Brain microvascular endothelial cell (primary cell): ENCODE measurements around the gene ROM1.
A peak's percentile ranks its signal among the peaks of the same experiment; 100 is the strongest.

Experiments
- DNase-seq: peaks from one replicate; pipeline ENCODE4 v3.0.0-alpha.2; 2020
- H3K27ac ChIP-seq: fragments of 250-450 bp; sonication (Bioruptor Pico); 2 replicates; pipeline ENCODE4 v1.5.1; 2020; ENCODE audit warnings: mild to moderate bottlenecking, moderate library complexity
- H3K27me3 ChIP-seq: fragments of 250-450 bp; sonication (Bioruptor Pico); replicated peaks from 2 replicates; pipeline ENCODE4 v1.5.1; 2020; ENCODE audit warnings: mild to moderate bottlenecking
- H3K36me3 ChIP-seq: fragments of 250-450 bp; sonication (Bioruptor Pico); replicated peaks from 2 replicates; pipeline ENCODE4 v1.5.1; 2020; ENCODE audit warnings: mild to moderate bottlenecking
- H3K4me3 ChIP-seq: 2 replicates; pipeline ENCODE4 v1.5.1; 2011; ENCODE audit warnings: low read depth, mild to moderate bottlenecking, control low read depth, low read length, moderate library complexity
- in situ Hi-C: cut with HindIII; loops from 2 replicates; pipeline ENCODE4 v1.10.0; 2017; ENCODE audit warnings: low sequenced_read_pairs, low pct_ligation_motif_present
- TF ChIP-seq, protein P1 (sequence below): IDR thresholded peaks from 2 replicates; pipeline ENCODE4 v1.5.1; 2011; ENCODE audit warnings: low read depth, mild to moderate bottlenecking, moderate library complexity, low read length, control low read depth, inconsistent platforms; ENCODE audit errors: missing control alignments

ROM1 gene

DNA sequence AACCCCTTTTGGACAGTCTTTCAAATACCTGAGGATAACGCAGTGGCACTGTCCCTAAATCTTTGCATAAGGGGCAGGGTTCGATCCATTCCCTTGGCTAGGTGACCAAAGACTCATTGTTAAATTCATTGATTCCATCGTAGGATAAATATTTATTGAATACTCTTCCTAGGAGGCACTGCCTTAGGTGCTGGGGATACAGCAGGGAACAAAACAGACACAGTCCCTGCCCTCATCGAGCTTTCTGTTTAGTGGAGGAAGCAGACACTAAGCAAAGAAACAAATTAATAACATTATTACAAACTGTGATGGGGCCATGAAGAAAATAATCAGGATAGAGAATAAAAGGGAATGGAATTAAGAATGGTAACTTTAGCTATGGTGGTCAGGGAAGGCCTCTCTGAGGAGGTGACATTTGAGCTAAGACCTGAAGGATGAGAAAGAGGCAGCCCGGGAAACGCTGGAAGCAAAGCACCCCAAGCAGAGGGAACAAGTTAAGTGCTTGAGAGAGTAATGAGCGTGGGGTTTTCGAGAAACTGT, 8.0 kb downstream of the ROM1 start:
- no peak for DNase-seq
- Histone ChIP-seq H3K27ac (peak overlapping the region; percentile 40), H3K27me3 (no peaks in the 10 kb centered on the region), H3K36me3 (peaks cover 23% of the 10 kb centered on the region), H3K4me3 (peak overlapping the region; percentile 78)
- in situ Hi-C loops, result no loop called here
- TF ChIP-seq, protein P1, sequence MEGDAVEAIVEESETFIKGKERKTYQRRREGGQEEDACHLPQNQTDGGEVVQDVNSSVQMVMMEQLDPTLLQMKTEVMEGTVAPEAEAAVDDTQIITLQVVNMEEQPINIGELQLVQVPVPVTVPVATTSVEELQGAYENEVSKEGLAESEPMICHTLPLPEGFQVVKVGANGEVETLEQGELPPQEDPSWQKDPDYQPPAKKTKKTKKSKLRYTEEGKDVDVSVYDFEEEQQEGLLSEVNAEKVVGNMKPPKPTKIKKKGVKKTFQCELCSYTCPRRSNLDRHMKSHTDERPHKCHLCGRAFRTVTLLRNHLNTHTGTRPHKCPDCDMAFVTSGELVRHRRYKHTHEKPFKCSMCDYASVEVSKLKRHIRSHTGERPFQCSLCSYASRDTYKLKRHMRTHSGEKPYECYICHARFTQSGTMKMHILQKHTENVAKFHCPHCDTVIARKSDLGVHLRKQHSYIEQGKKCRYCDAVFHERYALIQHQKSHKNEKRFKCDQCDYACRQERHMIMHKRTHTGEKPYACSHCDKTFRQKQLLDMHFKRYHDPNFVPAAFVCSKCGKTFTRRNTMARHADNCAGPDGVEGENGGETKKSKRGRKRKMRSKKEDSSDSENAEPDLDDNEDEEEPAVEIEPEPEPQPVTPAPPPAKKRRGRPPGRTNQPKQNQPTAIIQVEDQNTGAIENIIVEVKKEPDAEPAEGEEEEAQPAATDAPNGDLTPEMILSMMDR, result no peak

DNA sequence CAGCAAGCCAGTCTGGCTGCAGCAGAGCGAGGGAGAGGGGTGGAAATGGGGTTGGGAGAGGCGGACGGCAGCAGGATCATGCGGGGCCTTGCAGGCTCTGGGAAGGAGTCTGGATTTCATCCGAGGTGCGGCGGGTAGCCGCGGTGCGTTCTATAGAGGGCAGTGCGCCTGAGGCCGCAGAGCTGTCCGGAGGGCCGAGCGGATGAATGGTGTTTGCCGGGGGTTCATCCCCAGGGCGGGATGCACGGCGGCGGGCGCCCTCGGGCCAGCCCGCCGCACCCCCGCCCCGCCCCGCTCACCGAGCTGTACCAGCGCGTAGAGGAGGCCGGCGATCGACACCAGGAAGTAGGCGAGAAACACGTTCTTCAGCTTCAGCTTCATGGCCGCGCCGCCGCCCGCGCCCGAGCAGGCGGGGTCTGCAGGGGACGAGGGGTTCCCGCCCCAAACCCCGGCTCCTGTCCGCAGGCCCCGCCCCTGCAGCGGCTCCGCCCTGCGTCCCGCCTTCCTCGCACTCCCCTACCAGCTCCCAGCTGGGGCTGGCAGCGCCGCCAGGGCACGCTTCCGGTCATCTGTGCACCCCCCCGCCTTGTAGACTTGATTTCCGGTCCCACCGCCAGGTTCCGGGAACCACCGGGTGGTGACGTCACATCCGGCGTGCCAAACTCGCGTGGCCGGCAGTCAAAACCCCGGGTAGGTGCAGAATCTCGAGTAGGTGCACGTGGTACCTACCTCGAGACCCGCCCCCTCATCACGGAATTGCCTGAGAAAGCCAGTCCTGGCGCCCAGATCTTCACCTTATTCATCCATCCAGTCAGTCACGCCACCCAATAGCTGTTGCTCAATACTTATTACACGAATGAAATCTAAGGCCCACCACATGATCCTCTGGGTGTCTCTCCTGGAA, 8.8 kb downstream of the ROM1 start, which contains the start of gene B3GAT3:
TSS of gene B3GAT3 (minus strand) at position 420 of the 904 bp plus-strand sequence. CDS start at position 381, 39 bp downstream.
- peak within 1 kb of the TSS; percentile 78 for H3K4me3 ChIP-seq
- in situ Hi-C loops, result no loop called here
- H3K27me3 ChIP-seq, result no peaks in the 10 kb centered on the region
- DNase-seq, result peak; percentile 96
- H3K36me3 ChIP-seq, result peaks cover 23% of the 10 kb centered on the region
- peak within 1 kb of the TSS; percentile 40 for H3K27ac ChIP-seq
- TF ChIP-seq, protein P1, result peak; percentile 18

DNA sequence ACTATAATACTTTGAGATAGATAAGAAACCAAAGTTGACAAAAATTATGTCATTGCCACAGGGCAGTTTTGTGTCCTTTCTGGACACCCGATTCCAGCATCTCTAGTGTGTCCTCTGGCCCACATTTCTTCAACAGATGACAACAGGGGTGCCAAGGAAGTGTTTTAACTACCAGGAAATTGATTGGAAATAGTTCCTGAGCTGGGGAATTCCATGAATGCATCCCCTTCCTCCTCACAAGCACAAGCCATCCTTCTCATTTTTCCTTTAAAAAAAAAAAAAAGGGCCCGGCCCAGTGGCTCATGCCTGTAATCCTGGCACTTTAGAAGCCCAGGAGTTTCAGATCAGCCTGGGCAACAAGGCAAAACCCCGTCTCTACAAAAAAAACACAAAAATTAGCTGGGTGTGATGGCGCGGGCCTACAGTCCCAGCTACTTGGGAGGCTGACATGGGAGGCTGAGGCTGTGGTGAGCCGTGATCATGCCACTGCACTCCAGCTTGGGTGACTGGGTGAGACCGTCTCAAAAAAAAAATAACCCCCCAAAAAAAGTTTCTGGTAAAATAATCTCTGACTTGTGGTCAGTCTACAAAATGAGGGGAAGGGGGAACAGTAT, 9.5 kb downstream of the ROM1 start:
- H3K27me3 ChIP-seq, result no peaks in the 10 kb centered on the region
- in situ Hi-C loops, result no loop called here
- TF ChIP-seq, protein P1, result no peak
- peak overlapping the region; percentile 40 for H3K27ac ChIP-seq
- no peak overlapping the region for H3K4me3 ChIP-seq
- DNase-seq, result no peak
- peaks cover 24% of the 10 kb centered on the region for H3K36me3 ChIP-seq

DNA sequence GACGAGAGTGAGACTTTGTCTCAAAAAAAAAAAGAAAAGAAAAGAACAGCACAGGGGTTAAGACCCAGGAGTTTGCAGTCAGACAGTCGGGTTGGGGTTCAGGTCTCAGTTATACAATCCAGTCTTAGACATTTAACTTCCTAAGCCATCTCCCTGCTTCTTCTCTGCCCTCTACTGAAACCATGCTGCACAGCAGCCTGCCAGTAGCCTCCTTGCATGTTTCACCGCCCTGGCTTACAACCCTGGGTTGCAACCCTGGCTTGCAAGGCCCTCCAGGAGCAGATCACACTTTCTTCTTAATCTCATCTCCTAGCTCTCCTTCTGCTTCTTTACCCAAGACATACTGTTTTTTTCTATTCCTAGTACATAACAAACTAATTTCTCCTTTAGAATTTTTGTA, 14.7 kb downstream of the ROM1 start:
- H3K36me3 ChIP-seq, result peaks cover 68% of the 10 kb centered on the region
- TF ChIP-seq, protein P1, result peak; percentile 24
- DNase-seq, result no peak
- in situ Hi-C loops, result no loop called here
- H3K4me3 ChIP-seq, result no peak overlapping the region
- no peak overlapping the region for H3K27ac ChIP-seq
- no peaks in the 10 kb centered on the region for H3K27me3 ChIP-seq

DNA sequence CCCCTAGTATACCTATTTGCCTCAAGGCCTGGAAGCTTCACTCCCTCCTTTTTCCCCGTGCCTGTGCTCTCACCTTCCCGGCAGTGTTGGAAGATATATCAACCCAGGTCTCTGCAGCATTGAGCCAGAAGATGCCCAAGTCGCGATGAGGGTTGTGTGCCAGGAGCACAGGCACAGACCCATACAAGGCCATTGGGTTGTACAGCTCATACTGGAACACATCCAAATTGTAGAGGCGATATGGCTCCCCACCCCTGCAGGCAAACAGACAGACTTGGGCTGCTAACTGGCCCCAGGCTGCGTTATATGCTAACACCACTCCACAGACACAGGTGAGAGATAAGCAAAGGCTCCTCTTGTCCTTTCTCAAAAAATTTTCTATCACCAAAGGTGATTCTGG, 19.4 kb downstream of the ROM1 start:
- Histone ChIP-seq H3K4me3 (no peak overlapping the region), H3K36me3 (peaks cover 83% of the 10 kb centered on the region)
- in situ Hi-C loops, result no loop called here

More for the DNA sequence above, 19.4 kb downstream of the ROM1 start:
- TF ChIP-seq, protein P1, result no peak
- H3K27me3 ChIP-seq, result no peaks in the 10 kb centered on the region
- no peak overlapping the region for H3K27ac ChIP-seq
- DNase-seq, result no peak
